Ramos (cell line): ENCODE measurements around the gene JCHAIN.
"Not testable (repeated sequence)": the region's sequence is repeated elsewhere in the genome, so short reads cannot be mapped to it uniquely, and the experiment has no call there.

Experiments
- in situ Hi-C: fragments of 300-500 bp; cut with MboI; formaldehyde crosslinking; loops from one replicate; pipeline ENCODE4 v1.14.3; 2022; ENCODE audit warnings: low sequenced_read_pairs; ENCODE audit not compliant: unreplicated experiment

Gene JCHAIN

DNA sequence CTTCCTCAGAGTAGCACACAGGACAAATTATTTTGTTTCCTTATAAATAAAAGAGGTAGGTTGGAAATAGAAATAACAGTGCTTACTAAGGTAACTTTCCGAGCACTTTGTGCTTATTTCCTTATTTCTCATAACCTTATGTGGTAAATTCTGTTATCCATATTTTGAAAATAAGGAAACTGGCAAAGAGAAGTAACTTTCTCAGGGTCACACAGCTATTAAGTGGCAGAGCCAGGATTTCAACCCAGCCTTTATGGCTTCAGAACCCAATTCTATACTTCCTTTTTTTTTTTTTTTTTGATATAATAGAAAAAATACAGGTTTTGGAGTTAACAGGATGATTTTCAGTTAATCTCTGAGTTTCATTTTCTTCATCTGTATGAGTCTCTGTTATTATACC lies 25.4 kb upstream of the JCHAIN start:
- in situ Hi-C loops, result no loop called here

DNA sequence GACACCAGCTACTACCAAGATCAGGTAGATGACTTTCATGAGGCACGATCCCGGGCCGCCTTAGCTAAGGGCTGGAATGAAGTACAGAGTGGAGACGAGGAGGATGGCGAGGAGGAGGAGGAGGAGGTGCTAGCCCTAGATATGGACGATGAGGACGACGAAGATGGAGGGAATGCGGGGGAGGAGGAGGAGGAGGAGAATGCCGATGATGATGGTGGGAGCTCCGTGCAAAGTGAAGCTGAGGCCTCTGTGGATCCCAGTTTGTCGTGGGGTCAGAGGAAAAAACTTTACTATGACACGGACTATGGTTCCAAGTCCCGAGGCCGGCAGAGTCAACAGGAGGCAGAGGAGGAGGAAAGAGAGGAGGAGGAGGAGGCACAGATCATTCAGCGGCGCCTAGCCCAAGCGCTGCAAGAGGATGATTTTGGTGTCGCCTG lies 22.5 kb upstream of the JCHAIN start:
- in situ Hi-C loops, result loop anchor here (5.0 kb wide), 1 partner anchor 37 kb away; no protein-coding TSS in a partner anchor

DNA sequence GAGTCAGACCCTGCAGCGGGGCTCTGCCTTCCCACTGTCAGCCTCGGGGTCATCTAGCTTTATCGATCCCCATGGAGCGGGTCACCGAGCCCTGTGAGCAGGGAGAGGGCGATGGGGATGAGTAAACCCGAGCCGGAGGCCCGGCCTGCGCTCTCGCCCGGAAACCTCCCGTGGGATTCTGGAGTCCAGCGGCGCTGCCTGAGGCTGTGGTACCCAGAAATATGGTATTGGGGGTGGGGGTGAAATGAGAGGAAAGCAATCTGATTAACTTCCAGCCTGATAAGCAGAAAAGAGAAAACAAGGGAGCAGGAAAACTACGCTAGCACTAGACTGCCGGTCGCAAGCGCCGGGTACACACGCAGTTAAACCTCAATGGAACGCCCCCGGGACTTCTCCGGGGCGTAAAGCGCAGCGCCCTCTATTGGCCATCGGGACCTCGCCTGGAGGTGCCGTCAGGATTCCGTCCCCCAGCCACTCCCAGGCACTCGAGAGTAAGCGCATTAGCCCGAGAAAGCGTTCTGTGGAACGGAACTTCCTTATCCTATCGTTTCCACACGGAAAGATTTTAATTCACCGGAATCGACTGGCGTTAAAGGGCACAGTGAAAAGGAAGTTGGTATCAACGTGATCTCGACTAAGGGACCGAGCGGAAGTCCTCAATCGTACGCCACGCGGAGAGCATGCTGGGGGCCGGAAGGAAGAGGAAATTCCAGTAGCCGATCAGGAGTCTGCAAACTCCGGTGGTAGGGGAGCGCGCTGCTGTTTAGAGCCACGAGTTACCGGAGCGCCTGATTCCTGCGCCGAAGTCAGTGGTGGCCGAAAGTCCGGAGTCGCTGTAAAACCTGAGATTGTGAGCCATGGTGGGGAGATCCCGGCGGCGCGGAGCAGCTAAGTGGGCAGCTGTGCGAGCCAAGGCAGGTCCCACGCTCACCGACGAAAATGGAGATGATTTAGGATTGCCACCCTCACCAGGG lies 21.8 kb upstream of the JCHAIN start, which contains the start of gene UTP3:
UTP3 (plus strand) TSS at position 712 of the 974 bp plus-strand sequence; CDS start at position 858, 146 bp downstream.
- in situ Hi-C loops, result loop anchor here (5.0 kb wide), 1 partner anchor 36 kb away; no protein-coding TSS in a partner anchor

DNA sequence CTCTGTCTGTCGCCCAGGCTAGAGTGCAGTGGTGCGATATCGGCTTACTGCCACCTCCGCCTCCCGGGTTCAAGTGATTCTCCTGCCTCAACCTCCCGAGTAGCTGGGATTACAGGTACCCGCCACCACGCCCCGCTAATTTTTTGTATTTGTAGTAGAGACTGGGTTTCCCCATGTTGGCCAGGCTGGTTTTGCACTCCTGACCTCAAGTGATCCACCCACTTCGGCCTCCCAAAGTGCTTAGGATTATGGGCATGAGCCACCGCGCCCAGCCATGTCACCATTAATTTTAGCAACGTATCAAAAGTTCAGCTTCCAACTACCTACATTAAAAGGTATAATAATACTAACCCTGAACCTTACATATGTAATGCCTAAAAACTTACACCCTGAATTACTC lies 21.1 kb upstream of the JCHAIN start:
- in situ Hi-C loops, result loop anchor here (5.0 kb wide), 1 partner anchor 35 kb away; no protein-coding TSS in a partner anchor

DNA sequence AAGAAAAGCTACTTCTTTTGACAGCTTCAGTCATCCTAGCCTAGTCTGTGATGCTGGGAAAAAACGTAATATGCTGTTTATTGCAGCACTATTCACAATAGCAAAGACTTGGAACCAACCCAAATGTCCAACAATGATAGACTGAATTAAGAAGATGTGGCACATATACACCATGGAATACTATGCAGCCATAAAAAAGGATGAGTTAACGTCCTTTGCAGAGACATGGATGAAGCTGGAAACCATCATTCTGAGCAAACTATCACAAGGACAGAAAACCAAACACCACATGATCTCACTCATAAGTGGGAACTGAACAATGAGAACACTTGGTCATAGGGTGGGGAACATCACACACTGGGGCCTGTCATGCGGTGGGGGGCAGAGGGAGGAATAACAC lies 15.8 kb upstream of the JCHAIN start:
- in situ Hi-C loops, result not testable (repeated sequence)

DNA sequence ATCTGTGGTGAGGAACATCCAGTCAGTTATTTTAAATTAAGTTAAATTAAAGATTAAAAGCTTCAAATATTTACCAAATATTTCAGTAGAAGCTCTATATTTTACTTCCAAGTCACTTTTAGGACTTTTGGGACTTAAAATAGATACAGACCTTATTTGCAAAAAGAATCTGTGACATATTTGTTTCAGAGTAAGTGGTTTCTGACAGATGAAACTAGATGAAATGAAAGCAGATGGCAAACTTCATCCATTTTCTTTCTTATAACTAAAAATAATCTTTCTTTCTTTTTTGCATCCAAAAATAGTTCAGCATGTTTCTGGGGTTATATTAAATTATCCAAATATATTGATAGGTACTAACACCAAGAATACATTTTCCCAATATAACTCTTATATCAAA lies 15.4 kb upstream of the JCHAIN start:
- in situ Hi-C loops, result no loop called here

DNA sequence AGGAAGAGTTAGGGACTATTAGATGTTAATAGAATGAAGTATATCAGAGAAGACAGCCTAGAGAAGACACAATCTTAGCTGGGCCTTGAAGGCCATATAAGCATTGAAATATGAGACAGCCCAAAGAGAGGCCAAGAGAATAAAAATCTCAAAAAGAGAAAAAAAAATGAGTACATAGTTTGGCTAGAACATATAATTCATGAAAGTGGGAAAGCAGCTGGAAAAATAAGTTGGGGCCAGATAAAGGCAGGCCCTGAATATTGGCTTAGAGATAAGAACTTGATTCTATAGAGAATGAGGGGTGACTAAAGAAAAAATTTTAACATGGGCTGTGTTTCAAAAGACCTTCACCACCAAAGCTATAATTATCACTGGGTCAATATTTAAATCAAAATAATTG lies 14.6 kb upstream of the JCHAIN start:
- in situ Hi-C loops, result no loop called here

DNA sequence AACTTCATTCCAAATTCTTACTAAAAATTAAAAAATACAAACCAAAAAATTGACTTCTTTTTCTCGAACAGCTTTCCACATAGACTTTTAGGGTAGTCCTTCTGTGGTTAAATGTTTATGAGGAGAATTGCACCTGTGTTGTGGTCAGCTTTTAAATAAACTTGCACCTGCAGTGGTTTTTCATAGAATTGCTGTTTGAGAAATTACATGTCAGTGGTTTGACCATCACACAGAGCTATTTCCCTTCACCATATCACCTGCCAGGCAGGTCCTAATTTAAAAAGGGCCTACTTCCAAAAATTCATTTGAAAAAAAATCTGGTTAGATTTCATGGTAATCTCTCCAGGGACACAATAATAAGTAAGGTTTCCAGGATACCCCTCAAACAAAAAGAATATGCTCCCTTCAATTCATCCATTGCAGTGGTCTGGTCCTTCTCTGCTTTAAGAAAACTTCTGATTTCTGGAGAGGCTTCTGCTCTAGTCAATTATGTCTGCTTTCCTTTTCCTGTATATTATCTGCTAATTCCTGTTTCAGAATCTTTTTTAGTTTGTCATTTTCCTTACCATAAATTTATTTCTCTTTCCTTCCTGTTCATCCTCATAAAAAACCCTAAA lies 12.2 kb upstream of the JCHAIN start:
- in situ Hi-C loops, result no loop called here

DNA sequence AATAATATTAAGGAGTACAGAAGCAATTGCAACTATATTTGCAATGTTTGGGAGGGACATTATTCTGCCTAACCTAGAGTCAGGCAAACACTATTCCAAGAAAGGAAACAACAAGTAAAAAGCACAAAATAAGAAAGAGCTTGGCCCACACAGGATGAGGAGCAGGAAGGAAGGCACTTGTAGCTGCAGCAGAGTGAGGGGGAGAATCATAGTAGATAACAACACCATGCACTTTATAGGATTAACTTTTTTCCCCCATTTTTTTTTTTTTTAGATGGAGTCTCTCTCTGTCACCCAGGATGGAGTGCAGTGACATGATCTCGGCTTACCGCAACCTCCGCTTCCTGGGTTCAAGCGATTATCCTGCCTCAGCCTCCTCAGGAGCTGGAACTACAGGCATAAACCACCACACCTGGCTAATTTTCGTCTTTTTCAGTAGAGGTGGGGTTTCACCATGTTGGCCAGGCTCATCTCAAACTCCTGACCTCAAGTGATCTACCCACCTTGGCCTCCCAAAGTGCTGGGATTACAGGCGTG lies 10.3 kb upstream of the JCHAIN start:
- in situ Hi-C loops, result no loop called here

DNA sequence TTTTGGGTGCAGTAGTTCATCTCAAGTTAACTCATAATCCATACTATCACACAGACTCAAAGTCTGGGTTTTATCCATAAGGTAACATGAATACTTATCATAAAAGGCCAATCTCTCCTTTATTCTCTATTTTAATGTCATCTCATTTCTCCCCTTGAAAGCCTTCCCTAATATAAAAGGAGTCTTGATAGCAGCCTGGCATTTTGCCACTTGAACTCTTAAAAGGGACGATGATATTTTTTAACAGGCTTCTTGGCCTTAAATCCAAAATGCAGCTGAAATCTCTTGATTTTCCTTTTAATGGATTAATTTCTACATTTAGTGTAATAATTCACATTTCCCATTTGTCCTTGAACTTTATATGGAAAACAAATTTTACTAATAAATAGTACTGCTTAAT lies 8.4 kb upstream of the JCHAIN start:
- in situ Hi-C loops, result no loop called here

DNA sequence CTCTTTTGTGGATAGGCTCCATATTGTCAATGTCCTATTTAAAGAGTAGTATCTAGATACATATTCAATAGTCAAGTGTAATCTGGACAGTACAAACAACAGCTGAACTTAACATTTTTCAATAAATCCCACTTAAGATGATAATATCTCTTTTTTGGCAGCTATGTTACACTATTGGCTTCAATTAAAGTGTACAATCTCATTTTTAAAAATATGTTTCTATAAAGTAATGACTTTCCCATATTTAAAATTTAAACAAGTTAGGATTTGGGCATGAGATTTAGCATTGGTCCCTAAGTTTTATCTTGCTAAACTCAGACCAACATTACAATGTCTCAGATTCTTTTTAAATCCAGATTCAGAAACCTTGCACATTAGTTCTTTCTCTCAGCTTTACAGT lies 7.9 kb upstream of the JCHAIN start:
- in situ Hi-C loops, result no loop called here

DNA sequence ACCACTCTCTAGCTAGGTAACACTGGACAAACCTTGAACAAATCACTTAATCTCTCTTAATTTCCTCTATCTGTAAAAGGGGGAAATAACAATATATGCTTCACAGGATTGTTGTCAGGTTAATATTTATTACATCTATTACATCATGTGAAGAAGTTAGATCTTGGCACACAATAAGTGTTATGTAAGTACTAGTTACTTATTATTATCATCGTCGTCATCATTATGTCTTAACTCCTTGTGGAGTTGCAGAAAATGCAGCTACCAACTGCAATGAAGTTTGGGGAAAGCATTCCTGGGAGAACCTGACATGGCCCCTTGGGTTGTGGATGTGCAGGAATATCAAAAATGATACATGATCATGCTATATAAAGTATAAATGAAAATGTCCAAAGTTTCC lies 4.8 kb upstream of the JCHAIN start:
- in situ Hi-C loops, result no loop called here

DNA sequence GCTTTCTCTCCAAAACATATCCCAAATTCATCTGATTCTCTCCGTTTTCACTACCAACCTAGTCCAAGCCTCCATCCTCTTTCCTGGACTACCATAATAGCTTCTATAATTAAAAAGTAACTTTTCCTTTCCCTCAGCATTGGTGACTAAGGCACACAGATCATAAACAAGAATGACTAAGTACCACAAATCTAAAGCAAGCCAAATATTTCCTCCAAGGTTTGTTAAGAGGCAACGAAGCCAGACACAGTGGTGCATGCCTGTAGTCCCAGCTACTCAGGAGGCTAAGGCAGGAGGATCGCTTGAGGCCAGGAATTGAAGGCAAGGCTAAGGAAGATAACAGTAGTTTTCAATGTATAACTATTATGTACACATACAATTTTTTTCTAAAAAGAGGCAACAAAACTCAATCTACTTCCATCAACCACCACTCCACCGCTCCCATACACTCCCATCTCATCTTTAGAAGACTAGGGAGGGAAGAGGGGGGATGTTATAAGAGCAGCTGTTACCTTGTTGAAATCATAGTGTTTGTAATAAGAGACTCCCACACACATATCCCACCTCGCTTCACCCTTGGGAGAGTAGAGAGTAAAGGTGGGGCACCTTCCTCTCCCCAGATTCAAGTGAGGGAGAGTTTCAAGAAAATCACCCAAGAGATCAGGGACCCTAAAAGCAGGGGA lies 4.2 kb upstream of the JCHAIN start:
- in situ Hi-C loops, result no loop called here

DNA sequence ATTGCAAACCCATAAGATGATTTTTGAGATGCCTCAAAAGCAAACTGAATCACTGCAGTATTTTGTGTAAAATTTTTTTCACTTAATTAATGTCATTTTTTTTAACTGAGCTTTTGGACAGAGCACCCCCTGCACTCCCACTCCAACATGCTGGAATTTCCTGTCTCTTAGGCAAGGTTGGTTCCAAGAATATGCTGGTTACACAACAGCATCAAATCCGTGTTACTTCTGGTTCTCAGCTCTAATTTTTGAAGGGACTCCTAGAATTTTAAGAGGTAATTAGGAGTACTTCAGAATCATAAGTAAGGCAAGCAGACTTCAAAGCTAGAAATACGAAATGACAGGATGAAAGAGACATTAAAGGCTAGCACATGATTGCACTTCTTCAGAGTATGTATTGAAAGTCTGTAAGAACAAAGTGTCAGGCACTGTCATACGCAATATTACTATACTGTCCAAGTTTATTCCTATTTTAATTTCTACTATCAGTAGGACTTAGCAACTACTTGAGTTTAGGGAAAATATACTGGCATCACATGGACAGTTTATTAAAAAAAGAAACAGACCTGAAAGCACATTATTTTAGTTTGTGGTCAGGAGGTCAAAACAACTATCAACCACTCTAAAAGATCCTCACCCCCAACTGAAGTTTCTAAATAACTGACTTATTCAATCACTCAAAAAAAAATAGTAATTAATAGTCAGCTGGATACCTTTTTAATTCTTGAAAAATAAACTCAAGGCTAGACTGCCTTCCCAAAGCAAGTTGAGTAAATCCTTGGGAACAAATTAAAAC lies 1.6 kb upstream of the JCHAIN start:
- in situ Hi-C loops, result no loop called here

DNA sequence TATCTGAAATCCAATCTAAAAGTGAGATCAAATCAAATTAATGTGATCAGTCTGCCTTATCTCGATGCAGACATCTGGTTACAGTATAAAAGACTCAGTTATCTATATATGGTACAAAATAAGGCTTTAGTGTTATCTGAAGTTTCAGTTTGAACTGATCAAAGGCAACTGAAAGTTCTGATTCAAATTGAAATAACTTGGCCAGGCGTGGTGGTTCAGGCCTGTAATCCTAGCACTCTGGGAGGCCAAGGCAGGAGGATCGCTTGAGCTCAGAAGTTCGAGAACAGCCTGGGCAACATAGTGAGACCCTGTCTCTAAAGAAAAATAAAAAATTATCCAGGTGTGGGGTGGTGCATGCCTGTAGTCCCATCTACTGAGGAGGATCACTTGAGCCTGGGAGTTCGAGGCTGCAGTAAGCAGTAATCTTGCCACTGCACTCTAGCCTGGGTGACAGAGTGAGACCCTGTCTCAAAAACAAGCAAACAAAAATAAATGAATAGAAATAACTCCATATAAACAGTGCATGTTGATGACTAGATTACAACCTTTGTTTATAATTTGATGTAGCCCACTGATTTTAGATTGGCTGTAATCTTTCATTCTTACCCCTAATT lies 4.9 kb downstream of the JCHAIN start:
- in situ Hi-C loops, result not testable (repeated sequence)

DNA sequence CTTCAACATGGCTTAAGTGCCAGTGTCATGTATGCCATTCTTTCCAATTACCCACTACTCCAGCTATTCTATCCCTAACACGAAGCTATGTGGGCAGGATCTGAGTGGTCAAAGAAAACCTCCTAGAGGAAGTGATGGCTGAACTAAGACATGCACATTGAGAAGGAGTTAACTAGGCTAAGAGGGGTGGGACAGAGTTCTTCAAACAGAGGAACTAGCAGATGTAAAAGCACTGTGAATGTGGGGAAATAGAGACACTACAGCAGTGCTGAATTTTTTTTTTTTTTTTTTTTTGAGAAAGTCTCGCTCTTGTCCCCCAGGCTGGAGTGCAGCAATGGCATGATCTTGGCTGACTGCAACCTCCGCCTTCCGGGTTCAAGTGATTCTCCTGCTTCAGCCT lies 6.2 kb downstream of the JCHAIN start:
- in situ Hi-C loops, result no loop called here

DNA sequence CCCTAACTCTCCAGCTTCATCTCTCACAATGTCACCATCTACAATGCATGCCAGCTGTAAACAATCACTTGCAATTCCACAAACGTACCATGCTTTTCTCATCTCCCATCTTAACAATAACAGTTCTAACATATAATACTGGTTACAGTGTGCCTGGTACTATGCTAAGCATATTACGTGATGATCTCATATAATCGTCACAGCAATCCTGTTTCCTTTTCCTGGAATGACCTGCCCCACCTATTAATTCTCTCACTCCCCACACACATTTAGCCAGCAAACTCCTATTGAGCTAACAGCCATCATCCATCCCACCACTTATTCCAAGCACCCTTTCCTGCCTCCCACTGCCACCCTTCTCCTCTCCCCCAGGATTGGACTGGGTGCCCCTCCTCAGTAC lies 7.9 kb downstream of the JCHAIN start:
- in situ Hi-C loops, result no loop called here

DNA sequence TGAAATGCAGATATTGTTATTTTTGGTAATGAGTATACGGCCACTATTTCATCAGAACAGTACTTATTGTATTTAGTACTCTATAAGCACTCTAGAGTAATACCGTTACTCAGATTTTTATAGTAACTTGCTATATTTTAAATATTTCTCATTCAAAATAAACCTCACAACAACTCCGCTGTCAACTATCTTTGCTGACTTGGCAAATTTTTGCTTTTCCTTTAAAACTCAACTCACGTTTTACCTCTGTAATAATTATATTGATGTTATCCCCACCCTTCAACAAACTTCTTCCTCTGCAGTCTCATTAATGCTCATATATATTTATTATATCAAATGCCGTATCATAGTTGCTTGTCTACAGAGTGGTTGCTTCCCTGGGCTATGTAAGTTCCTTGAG lies 9.0 kb downstream of the JCHAIN start:
- in situ Hi-C loops, result no loop called here

DNA sequence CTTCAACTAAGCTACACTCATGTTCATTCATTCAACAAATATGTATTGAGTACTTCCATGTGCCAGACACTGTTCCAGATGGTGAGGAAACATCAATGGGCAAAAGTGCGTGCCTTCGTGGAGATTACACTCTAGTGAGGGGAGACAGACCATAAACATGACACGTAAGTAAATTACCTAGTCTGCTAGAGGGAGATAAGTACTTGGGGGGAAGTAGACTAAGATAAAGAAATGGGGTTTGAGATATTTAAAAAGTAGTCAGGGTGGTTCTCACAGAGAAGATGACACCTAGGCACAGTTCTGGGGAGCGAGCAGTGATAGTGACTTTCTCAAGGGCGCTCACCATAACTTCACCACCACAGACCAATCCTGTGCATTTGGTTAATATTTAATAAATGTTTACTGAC lies 11.7 kb downstream of the JCHAIN start:
- in situ Hi-C loops, result loop anchor here (5.0 kb wide), 1 partner anchor 33 kb away; the partner anchor contains the start of gene UTP3
